ENCODE results near the gene PHC3.

- TF ChIP-seq CTCF (IDR thresholded peaks at IDR 0.05) (no peak), POLR2AphosphoS5 (IDR thresholded peaks at IDR 0.05) (no peak), POLR2A (IDR thresholded peaks at IDR 0.05) (no peak)
These were observed 18.9 kb downstream of the PHC3 start for GRCh38 chr3:170162630-170163029.
